ENCODE results near the gene UBE2R2.
"Not testable (repeated sequence)": the region's sequence is repeated elsewhere in the genome, so short reads cannot be mapped to it uniquely, and the experiment has no call there.

UBE2R2 gene

DNA sequence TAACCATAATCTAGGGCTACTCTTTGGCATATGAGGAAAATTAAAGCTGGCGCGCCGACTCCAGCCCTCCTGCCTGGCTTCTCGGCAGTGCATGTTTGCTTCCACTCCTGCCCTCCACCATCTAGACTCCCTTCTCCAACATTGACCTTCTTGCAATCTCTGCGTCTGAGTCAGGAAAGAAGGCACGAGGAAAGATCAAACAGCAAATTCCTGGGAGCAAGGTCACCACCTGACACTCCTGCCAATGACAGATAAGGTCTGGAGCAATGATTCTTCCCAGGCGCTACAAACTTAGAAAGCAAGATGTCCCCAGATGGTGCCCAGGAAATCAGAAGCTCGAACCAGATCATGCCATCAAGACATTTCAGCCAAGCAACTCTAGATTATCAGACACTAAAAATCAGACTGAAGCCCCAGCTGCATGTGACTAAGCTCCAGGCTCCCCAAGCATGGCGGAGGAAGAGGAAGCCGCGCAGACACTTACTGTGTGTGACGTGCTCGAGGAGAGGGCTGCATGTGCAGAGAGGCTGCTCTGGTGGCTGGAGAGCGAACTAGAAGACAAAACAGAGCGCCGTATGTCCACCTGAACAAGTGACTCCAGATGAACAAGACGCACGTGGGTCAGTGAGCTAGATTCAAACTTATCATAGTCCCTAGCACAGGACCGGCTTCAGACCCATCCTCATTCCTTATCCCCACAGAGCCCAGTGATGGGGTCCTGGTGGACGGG lies 115.3 kb downstream of the UBE2R2 start:
- DNase-seq: no peak

DNA sequence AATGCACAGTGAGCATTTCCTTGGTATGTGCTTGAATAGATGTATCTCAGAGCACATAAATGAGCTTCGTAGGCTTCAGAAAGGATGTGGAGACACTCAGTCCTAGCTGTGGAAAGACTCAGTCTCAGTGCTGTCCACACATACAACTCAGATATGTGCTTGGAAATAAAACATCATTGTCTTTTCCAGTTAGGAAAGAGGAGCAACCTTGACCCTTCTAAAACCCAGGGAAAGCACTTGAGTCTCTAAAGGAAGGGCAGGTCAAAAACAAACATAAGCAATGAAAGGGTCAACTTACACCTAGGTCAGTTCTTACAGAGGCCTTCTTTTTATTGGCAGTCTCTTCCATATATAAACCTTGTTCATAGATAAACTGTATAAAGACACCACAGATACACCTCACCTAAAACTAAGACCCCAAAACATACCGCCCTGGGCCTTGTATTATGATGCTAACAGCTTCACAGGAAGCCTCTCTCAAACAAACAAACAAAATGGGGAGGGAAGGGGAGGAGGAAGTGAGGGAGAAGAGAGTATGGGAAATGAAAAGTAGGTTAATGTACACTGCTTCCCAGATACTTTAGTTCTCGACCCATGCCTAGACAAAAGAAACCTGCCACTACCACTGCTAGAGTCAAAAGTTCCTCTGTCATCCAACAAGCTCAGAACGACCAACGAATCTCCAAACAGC lies 117.4 kb downstream of the UBE2R2 start:
- no peak for DNase-seq

DNA sequence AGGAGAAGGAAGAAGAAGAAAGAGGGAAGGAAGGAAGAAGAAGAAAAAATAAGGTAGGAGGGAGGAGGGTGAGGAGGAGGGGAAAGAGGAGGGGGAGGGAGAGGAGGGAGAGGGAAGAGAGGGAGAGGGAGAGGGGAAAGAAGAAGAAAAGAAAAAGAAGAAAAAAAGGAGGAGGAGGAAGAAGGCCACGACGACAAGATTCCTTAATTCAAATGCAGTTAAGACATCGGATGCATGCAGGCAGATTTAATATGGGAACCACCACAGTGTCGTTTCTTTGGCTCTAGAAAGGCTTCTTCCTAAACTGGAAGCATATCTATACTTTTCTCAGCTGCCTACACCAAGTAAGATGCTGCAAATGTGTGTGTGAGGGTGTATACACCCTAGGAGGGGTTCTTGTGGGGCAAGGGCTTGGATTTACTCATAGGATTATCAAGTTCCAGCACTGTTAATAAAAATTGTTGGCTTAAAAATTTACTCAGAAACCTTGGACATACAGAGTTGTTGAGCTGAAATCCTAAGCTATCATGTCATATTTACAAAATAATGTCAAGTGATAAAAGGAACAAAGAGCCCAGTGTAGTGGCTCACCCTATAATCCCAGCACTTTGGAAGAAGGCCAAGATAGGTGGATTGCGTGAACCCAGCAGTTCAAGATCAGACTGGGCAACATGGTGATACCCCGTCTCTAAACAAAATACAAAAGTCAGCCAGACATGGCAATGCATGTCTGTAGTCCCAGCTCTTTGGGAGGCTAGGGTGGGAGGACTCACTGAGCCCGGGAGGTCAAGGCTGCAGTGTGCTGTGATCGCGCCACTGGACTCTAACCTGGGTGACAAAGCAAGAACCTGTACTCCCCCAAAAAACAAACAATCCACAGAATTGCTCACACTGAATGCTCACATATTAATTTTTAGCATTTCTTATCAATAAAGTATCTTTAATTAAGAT lies 123.2 kb downstream of the UBE2R2 start:
- DNase-seq: no peak

DNA sequence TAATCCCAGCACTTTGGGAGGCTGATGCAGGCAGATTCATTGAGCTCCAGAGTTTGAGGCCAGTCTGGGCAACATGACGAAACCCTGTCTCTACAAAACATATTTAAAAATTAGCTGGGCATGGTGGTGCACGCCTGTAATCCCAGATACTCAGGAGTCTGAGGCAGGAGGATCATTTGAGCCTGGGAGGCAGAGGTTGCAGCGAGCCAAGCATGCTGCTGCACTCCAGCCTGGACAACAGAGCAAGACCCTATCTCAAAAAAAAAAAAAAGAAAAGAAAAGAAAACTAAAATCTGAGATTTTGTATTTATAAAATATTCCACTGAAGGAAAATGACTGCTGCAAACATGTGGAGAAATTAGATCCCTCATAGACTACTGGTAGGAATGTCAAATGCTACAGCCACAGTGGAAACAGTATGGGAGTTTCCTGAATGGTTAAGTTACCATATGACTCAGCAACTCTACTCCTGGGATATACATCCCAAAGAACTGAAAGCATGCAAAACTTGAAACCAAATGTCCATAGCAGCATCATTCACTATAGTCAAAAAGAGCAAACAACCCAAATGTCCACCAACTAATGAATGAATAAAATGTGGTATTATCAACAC lies 125.6 kb downstream of the UBE2R2 start:
- no peak for DNase-seq

DNA sequence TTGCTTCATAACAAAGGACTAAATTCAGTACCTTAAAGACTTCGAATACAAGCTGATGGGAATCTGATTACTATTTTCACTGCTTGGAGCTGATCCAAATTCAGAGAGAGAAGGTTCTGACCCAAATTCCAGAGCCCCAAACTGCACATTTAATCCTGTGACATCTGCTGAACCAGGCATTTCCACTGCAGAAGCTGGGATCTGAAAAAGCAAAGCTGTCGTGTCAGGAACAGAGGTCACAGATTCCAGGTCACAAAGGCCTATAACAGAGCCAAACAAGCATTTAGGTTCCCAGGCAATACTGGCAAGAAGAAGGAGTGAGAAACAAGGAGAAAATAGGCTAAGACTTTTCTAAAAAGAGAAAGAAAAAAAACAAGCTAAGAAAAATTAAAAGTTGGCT lies 126.4 kb downstream of the UBE2R2 start:
- DNase-seq: no peak

DNA sequence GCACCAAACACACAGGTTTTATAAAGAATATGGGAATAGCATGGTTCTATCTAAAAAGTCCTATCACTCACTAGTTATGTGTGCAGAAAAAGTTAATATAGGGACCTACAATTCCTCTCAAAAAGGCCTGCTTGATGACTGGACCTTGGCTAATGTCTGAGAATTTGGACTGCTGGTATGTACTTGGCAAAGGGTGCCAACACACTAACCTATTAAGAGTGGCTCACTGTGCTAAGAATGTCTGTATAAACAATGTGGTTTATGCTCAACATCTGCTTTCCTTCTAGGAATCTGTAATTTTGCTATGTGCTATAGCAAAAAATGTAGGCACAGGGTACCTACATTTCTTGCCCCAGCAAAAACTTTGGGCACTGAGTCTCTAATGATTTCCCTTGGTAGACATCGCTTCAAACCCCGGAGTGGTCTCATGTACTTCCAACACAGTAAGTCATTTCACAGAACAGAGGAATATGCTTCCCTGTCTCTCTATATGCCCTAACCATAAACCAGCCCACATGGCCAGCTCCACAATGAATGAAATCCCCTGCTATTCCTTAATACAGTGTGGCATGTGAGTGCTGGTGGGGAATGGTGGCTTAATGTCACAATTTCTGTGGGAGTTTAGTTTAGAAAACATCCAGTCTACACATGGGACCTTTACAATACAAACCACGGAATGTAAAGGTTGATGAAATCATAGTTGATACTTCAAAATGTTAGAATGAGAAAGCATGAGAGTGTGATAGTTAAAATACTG lies 130.0 kb downstream of the UBE2R2 start:
- no peak for DNase-seq

DNA sequence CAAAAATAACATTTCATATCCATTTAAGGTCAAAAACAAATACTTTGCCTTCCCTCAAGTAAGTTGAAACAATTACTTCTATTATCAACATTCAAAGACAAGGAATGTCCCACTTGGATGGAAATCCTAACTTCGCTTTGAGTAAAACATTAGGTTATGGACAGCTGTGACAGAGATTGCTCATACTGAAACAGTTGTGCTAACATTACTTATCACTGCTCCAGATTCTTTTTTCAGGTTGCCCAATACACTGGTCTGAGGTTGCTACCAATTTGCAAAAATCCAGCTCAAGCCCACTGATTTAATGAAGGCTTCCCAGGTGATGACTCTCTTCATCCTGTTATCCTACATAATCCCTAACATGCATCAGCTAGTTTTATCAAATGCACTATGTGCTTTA lies 133.4 kb downstream of the UBE2R2 start:
- no peak for DNase-seq

DNA sequence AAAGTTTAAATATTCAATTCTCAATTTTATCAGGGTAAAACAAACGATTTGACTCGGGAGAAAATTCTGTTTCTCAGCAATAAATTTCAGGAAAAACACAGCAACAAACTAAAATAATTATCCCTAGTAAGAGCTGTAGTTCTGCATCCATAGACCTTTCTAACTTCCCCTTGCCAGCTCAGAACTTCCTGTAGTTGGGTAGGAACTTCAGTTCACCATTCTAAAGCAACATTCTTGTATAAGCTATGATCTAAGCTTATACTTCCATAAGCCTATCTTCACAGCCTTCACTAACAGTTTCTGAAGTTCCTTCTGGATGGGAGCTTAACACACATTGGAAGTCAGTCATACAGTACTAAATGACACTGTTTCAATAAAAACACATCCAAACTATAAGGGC lies 135.1 kb downstream of the UBE2R2 start:
- DNase-seq: no peak

DNA sequence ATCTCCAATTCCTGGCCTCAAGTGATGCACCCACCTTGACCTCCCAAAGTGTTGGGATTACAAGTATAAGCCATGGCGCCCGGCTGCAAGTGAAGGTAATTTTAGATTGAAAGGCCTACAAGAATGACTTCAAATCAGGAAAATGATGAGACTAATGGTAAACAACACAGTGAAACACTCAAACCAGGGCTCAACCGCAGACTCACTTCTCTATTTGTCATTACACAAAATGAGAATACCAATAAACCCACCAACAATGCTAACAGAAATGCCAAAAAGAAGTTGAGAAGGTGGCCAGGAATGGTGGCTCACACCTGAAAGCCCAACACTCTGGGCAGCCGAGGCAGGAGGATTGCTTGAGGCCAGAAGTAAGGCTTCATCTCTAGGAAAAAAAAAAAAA lies 139.6 kb downstream of the UBE2R2 start:
- DNase-seq: no peak

DNA sequence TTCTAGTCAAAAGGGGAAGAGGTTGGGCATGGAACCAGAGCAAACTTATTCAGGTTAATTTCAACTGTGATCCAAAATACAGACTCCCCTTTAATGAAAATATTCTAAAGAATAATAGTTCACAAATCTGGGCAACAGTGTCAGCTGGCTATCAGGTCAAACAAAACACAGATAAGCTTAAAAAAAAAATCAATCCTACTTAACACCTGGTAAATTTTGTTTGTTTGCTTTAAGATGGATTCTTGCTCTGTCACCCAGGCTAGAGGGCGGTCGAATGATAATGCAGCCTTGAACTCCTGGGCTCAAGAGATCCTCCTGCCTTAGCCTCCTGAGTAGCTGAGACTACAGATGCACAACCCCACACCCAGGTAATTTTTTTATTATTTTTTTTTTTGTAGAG lies 142.8 kb downstream of the UBE2R2 start:
- no peak for DNase-seq

DNA sequence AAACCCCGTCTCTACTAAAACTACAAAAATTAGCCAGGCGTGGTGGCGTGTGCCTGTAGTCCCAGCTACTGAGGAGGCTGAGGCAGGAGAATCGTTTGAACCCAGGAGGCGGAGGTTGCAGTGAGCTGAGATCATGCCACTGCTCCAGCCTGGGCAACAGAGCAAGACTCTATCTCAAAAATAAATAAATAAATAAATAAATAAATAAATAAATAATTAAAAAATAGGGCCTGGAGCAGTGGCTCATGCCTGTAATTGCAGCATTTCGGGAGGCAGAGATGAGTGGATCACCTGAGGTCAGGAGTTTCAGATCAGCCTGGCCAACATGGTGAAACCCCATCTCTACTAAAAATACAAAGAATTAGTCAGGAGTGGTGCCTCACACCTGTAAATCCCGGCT lies 145.5 kb downstream of the UBE2R2 start:
- not testable (repeated sequence) for DNase-seq

DNA sequence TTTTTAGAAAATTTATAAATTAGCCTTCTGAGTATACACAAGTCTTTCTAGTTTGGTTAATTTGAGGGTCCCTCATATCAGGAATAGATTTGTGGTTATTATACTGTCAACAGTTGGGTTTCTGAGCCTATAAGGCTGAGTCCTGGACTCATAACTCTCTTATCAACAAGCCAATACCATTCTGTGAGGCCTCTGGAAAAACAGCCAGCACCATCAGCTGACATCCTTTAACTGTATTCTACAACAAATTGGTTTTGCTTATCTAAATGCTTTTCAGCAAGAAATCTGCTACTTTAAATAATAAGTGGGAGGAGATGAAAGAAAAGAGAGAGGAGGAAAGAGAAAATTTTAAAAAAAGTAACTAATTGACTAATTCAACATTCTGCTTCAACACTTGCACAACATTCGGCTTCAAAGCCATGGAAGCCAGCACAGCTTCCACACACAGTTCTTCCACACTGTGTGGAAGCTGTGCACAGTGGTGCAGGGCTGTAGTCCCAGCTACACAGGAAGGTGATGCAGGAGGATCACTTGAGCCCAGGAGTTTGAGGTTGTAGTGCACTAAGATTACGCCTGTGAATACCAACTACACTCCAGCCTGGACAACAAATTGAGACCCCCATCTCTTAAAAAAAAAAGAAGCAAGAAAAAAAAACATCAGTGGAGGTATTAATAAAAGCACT lies 147.3 kb downstream of the UBE2R2 start:
- DNase-seq: no peak

All from NCI-H1092 (cell line).